CD4-positive, alpha-beta T cell treated with Interleukin-17A for 1 hour (primary cell): ENCODE measurements around the gene ALB.
"Not testable (repeated sequence)": the region's sequence is repeated elsewhere in the genome, so short reads cannot be mapped to it uniquely, and the experiment has no call there.

Experiments used
- DNase-seq: peaks from one replicate; pipeline ENCODE4 v3.0.0-alpha.2; 2020

The ALB gene

GRCh38 chr4:73404042-73404441 is at the start of gene ALB:
ALB (plus strand) TSS chr4:73404287; CDS start chr4:73404328, 41 bp downstream.
- DNase-seq: no peak

GRCh38 chr4:73357174-73357573 is 46.9 kb upstream of the ALB start:
- DNase-seq: not testable (repeated sequence)

DNA sequence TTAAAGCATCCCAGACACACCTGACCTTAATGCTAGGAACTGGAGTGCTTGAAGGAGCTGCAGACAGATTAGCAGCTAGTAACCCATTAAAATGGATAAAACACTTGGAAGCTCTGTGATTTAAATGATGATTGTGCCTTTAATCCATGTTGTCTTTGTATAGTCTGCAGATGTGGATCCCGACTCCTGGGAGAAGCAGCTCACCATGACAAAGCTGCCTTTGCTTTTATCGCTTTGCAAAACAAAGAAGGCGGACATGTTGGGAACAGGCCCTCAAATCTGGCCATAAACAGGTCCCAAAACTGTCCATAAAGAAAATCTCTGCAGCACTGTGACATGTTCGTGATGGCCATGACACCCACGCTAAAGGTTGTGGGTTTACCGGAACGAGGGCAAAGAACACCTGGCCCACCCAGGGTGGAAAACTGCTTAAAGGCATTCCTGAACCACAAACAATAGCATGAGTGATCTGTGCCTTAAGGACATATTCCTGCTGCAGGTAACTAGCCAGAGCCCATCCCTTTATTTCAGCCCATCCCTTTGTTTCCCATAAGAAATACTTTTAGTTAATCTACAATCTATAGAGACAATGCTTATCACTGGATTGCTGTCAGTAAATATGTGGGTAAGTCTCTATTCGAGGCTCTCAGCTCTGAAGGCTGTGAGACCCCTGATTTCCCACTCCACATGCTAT is 34.4 kb upstream of the ALB start:
- DNase-seq: not testable (repeated sequence)

GRCh38 chr4:73375328-73375741 is 28.8 kb upstream of the ALB start:
- DNase-seq: no peak

GRCh38 chr4:73376251-73376650 is 27.8 kb upstream of the ALB start:
- no peak for DNase-seq

DNA sequence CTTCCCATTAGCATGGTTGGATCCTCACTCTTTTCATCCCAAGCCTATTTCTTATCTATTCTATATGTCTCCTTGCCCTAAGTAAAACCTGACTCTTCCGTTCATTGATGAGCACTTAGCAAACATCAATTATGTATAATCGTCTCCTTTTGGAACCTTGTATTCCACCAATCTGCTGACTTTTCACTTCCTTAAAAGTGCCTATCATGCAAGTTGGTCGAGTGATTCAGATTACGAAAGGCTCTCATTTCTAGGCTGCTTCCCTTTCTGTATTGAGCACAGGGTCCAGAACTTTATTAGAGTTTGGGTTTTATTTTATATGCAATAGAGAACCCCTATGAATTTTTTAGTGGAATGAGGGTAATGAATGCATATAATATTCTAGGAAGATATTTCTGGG is 27.1 kb upstream of the ALB start:
- no peak for DNase-seq

- no peak for DNase-seq
Observed at GRCh38 chr4:73378887-73379286, 25.2 kb upstream of the ALB start.

DNA sequence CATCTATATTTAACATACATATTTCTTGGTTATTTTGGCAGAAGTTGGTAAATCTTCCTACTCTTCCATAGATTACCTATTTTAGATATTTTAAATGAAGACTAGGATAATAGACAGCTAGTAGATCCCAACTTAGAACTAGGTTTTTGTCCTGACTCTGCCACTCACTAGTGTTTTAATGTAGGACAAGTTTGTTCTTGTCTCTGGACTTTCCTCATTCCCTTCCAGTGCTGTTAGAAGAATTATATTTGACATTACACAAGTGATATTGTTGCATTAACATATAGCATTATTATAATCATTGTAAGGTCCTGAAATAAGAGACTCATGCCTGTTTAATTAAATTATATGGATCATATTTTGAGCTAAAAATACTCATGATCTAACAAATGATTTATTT is 24.1 kb upstream of the ALB start:
- DNase-seq: no peak

DNA sequence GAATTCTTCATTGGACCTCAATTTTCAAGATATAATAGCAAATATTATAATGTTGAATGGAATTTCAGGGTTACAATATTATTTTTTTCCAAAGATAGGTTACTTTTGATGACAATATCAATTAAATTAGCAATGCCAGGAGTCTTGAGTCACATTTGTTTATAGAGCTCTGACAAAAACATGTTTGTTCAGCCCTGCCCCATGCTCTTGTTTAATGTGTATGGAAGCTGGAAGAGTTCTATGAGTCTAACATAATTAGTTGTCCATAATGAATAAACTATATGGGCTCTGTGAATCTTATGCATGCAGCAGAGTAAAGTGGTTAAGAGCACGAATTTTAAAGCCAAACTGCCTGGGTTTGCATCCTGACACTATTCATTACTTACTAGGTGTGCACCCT is 22.9 kb upstream of the ALB start:
- no peak for DNase-seq

- no peak for DNase-seq
Observed at GRCh38 chr4:73383452-73383851, 20.6 kb upstream of the ALB start.

DNA sequence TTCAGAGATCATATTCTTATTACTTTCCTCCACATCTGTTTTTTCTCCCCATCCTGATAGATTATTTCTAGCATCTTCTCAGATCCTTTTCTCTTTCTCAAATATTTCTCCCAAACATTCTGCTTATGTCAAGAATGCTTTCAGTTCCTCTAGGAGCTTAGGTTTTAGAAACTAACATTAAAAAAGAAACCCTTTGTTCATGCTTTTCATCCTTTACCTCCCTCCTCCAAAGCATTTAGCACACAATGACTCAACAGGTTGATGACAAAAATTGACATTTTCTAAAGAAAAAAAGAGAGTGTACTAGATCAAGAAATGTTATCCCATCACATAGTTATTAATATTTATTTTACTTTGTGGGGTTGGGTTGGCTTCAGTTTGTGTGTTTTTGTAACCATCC is 16.5 kb upstream of the ALB start:
- DNase-seq: no peak

- no peak for DNase-seq
Observed at GRCh38 chr4:73388887-73389286, 15.2 kb upstream of the ALB start.

GRCh38 chr4:73389663-73390062 is 14.4 kb upstream of the ALB start:
- not testable (repeated sequence) for DNase-seq

DNA sequence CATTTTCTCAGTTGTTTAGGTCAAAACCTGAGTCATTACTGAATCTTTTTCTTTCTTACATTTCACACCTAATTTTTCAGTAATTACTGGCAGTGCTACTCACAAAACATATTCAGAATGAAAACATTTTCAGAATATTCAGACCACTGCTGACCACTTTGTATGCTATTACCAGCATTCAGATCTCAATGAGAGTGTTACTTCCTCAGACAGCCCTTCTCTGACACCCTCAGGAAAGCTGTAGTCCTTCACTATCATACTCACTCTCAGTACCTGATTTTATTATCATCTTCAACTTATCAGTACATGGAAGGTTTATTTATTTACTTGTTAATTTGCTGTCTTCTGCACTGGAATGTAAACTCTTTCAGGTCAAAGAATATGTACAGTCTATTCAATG is 12.3 kb upstream of the ALB start:
- no peak for DNase-seq

DNA sequence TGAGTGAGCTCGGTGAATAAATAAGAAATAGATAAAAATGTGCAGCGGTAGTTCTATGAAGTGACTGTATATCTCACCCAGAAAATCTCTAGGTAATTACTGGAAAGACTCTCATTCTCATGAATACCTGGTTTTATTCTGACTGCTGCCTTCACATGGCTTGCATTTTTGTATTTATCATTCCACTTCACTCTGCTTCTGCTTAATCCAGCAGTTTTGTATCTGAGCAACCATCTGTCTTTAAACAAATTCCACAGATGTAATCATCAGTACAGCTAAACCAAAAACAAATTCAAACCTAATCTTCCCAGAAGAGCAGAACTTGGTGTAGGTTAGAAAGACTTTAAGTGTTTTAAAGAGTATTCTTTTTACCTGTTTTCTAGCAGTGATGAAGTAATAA is 11.2 kb upstream of the ALB start:
- DNase-seq: no peak

GRCh38 chr4:73396304-73396703 is 7.8 kb upstream of the ALB start:
- DNase-seq: no peak

GRCh38 chr4:73396993-73397972 is 6.8 kb upstream of the ALB start:
- DNase-seq: no peak

DNA sequence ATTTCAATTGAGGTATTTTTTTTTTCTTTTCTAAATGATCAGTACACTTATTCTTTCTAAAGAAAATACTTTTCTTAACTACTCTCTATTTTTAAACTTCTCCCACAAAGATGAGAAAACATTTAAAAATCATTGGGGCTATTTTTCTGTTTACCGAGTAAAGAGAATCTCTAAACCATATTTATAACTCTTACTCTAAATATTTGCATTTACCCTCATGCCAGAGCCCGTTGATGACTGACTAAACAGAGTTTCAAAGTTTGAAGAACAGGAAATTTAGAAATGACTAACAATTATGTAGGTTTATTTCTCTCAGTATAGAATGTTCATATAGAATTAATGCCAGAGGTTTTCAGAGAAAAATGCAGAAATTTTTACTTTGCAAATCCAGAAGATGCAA is 2.7 kb upstream of the ALB start:
- no peak for DNase-seq

GRCh38 chr4:73404457-73404856 is 370 bp downstream of the ALB start:
- DNase-seq: no peak

DNA sequence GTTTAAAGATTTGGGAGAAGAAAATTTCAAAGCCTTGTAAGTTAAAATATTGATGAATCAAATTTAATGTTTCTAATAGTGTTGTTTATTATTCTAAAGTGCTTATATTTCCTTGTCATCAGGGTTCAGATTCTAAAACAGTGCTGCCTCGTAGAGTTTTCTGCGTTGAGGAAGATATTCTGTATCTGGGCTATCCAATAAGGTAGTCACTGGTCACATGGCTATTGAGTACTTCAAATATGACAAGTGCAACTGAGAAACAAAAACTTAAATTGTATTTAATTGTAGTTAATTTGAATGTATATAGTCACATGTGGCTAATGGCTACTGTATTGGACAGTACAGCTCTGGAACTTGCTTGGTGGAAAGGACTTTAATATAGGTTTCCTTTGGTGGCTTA is 1.1 kb downstream of the ALB start:
- DNase-seq: no peak

GRCh38 chr4:73406548-73406875 is 2.4 kb downstream of the ALB start:
- DNase-seq: no peak

- DNase-seq: no peak
Observed at GRCh38 chr4:73407227-73407673, 3.2 kb downstream of the ALB start.

DNA sequence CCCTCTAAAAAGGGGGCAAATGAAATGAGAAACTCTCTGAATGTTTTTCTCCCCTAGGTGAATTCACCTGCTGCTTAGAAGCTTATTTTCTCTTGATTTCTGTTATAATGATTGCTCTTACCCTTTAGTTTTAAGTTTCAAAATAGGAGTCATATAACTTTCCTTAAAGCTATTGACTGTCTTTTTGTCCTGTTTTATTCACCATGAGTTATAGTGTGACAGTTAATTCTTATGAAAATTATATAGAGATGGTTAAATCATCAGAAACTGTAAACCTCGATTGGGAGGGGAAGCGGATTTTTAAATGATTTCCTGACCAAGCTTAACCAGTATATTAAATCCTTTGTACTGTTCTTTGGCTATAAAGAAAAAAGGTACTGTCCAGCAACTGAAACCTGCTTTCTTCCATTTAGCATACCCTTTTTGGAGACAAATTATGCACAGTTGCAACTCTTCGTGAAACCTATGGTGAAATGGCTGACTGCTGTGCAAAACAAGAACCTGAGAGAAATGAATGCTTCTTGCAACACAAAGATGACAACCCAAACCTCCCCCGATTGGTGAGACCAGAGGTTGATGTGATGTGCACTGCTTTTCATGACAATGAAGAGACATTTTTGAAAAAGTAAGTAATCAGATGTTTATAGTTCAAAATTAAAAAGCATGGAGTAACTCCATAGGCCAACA is 4.2 kb downstream of the ALB start:
- DNase-seq: no peak
